Neural cell (in vitro differentiated cells): ENCODE results near the gene LSAMP. TPM values are rescaled to one million over a fixed set of nuclear protein-coding genes. Genes with fewer than 3 reads are reported as not detected.

Source experiments
- H2AFZ ChIP-seq: fragments of 200-600, 300-800 bp; sonication (generic), shearing (Covaris generic); 2 replicates; pipeline ENCODE4 v1.6.0; 2014; ENCODE audit warnings: low read depth, mild to moderate bottlenecking, antibody characterized with exemption, low read length, moderate library complexity
- H3F3A ChIP-seq: fragments of 200-600 bp; shearing (Covaris generic); 2 replicates; pipeline ENCODE4 v1.6.1; 2016; ENCODE audit warnings: mild to moderate bottlenecking, moderate library complexity, mixed read lengths, antibody characterized with exemption, low read length; ENCODE audit not compliant: insufficient read depth, poor library complexity, severe bottlenecking
- H3K27ac ChIP-seq: fragments of 200-600, 300-800 bp; sonication (generic), shearing (Covaris generic); 2 replicates; pipeline ENCODE4 v1.5.1; 2014; ENCODE audit warnings: mild to moderate bottlenecking, low read length, moderate library complexity
- H3K27me3 ChIP-seq: fragments of 300-800, 200-600 bp; sonication (generic), shearing (Covaris generic); 2 replicates; pipeline ENCODE4 v1.6.0; 2014; ENCODE audit warnings: mild to moderate bottlenecking, low read depth, low read length, moderate library complexity; ENCODE audit not compliant: insufficient read depth
- H3K36me3 ChIP-seq: fragments of 300-800, 200-600 bp; sonication (generic), shearing (Covaris generic); 2 replicates; pipeline ENCODE4 v1.5.1; 2014; ENCODE audit warnings: mild to moderate bottlenecking, antibody characterized with exemption, low read length, moderate library complexity; ENCODE audit not compliant: insufficient read depth
- H3K4me2 ChIP-seq: fragments of 300-800, 200-600 bp; sonication (generic), shearing (Covaris generic); 2 replicates; pipeline ENCODE4 v1.6.0; 2014; ENCODE audit warnings: mild to moderate bottlenecking, low read length
- H3K4me3 ChIP-seq: fragments of 300-800, 200-600 bp; sonication (generic), shearing (Covaris generic); 2 replicates; pipeline ENCODE4 v1.5.1; 2014; ENCODE audit warnings: mild to moderate bottlenecking, low read length, moderate library complexity
- H3K79me2 ChIP-seq: fragments of 200-600 bp; shearing (Covaris generic); replicated peaks from 2 replicates; pipeline ENCODE4 v1.6.0; 2014; ENCODE audit warnings: mild to moderate bottlenecking, low read length, moderate library complexity; ENCODE audit not compliant: insufficient read depth
- H3K9ac ChIP-seq: fragments of 300-800, 200-600 bp; sonication (generic), shearing (Covaris generic); 2 replicates; pipeline ENCODE4 v1.6.1; 2016; ENCODE audit warnings: mild to moderate bottlenecking, low read length, mixed read lengths
- H3K9me2 ChIP-seq: fragments of 200-600 bp; shearing (Covaris generic); 2 replicates; pipeline ENCODE4 v1.6.1; 2016; ENCODE audit warnings: mild to moderate bottlenecking, low read length, mixed read lengths; ENCODE audit not compliant: insufficient read depth
- H3K9me3 ChIP-seq: fragments of 200-600, 300-800 bp; sonication (generic), shearing (Covaris generic); 2 replicates; pipeline ENCODE4 v1.6.1; 2016; ENCODE audit warnings: mild to moderate bottlenecking, mixed run types, low read length, moderate library complexity, mixed read lengths
- H4K20me1 ChIP-seq: fragments of 200-600 bp; shearing (Covaris generic); 2 replicates; pipeline ENCODE4 v1.6.1; 2016; ENCODE audit warnings: mild to moderate bottlenecking, mixed run types; ENCODE audit not compliant: insufficient read depth
- CTCF ChIP-seq: fragments of 450-650 bp; IDR thresholded peaks from 2 replicates; pipeline ENCODE4 v1.5.1; 2014; ENCODE audit warnings: antibody characterized with exemption, mild to moderate bottlenecking, moderate library complexity; ENCODE audit not compliant: poor library complexity, severe bottlenecking
- EP300 ChIP-seq: fragments of 450-650 bp; conservative IDR thresholded peaks from 2 replicates; pipeline ENCODE4 v1.6.1; 2014; ENCODE audit warnings: antibody characterized with exemption, mild to moderate bottlenecking, moderate library complexity; ENCODE audit not compliant: poor library complexity, severe bottlenecking
- EZH2 ChIP-seq: fragments of 200-600, 300-800 bp; shearing (Covaris generic), sonication (generic); IDR thresholded peaks from 2 replicates; pipeline ENCODE4 v1.6.1; 2014; ENCODE audit warnings: antibody characterized with exemption, low read length, borderline replicate concordance, mild to moderate bottlenecking; ENCODE audit not compliant: insufficient read depth, poor library complexity, severe bottlenecking
- MXI1 ChIP-seq: fragments of 450-650 bp; conservative IDR thresholded peaks from 2 replicates; pipeline ENCODE4 v1.6.1; 2014; ENCODE audit warnings: antibody characterized with exemption, mild to moderate bottlenecking; ENCODE audit not compliant: poor library complexity, severe bottlenecking
- POLR2AphosphoS5 ChIP-seq: IDR thresholded peaks from 2 replicates; pipeline ENCODE4 v1.6.1; 2012
- RAD21 ChIP-seq: fragments of 450-650 bp; conservative IDR thresholded peaks from 2 replicates; pipeline ENCODE4 v1.6.1; 2014; ENCODE audit warnings: antibody characterized with exemption, mild to moderate bottlenecking, moderate library complexity
- REST ChIP-seq: IDR thresholded peaks from 2 replicates; pipeline ENCODE4 v1.6.1; 2012; ENCODE audit warnings: borderline replicate concordance
- SMC3 ChIP-seq: fragments of 450-650 bp; conservative IDR thresholded peaks from 2 replicates; pipeline ENCODE4 v1.6.1; 2014; ENCODE audit warnings: antibody characterized with exemption, mild to moderate bottlenecking, moderate library complexity; ENCODE audit not compliant: poor library complexity
- TAF1 ChIP-seq: IDR thresholded peaks from 2 replicates; pipeline ENCODE4 v1.6.1; 2012; ENCODE audit warnings: low read depth
- polyA plus RNA-seq: library from polyadenylated mRNA; depleted of rRNA; stranded (reverse); fragments of >200 nt; gene quantifications from 2 replicates; pipeline ENCODE4 v1.2.3, GENCODE V29; 2014

The LSAMP gene
- polyA plus RNA-seq, 1 donor from 2014 or later = 93.6 TPM

GRCh38 chr3:115996420-115997108 lies 448.7 kb downstream of the LSAMP start:
- Histone ChIP-seq H3K79me2 (no peaks in the 10 kb centered on the region), H2AFZ (no peak overlapping the region), H3K36me3 (no peaks in the 10 kb centered on the region), H3K4me3 (no peak overlapping the region), H3K9ac (no peak overlapping the region), H3K9me2 (no peaks in the 10 kb centered on the region), H3K9me3 (no peaks in the 10 kb centered on the region), H3F3A (no peaks in the 10 kb centered on the region), H3K27ac (no peak overlapping the region), H3K27me3 (no peaks in the 10 kb centered on the region), H4K20me1 (no peaks in the 10 kb centered on the region), H3K4me2 (no peak overlapping the region)
- no peak for TF ChIP-seq SMC3
- no peak for TF ChIP-seq EP300
- TF ChIP-seq REST = no peak
- TF ChIP-seq CTCF = no peak
- TF ChIP-seq RAD21 = no peak

DNA sequence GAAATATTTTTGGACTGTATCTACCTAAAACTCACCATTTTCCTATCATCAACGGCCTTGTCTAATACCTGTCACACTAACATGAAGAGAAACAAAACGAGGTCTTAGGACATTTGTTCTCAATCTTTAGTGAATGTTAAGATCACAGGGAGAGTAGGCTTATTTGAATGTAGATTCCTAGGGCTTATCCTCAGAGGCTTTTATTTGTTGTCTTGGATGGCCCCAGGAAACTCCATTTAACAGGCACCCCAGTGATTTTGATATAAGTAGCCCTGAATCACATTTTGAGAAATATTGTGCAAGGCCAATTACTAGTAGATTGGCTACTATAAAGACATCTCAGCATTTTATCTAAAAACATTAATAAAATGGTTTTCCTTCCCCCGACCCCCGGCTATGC lies 454.6 kb downstream of the LSAMP start:
- H2AFZ ChIP-seq = no peak overlapping the region
- H3K9ac ChIP-seq = no peak overlapping the region
- H3K27ac ChIP-seq = no peak overlapping the region
- no peak overlapping the region for H3K4me2 ChIP-seq
- no peaks in the 10 kb centered on the region for H3K9me3 ChIP-seq
- no peaks in the 10 kb centered on the region for H3K9me2 ChIP-seq
- H3K79me2 ChIP-seq = no peaks in the 10 kb centered on the region
- H3K27me3 ChIP-seq = no peaks in the 10 kb centered on the region
- H3F3A ChIP-seq = no peaks in the 10 kb centered on the region
- TF ChIP-seq REST (no peak), MXI1 (no peak), CTCF (no peak), EP300 (no peak), POLR2AphosphoS5 (no peak), EZH2 (no peak), SMC3 (no peak), TAF1 (no peak), RAD21 (no peak)
- H3K36me3 ChIP-seq = no peaks in the 10 kb centered on the region
- no peak overlapping the region for H3K4me3 ChIP-seq
- H4K20me1 ChIP-seq = no peaks in the 10 kb centered on the region
